ENCODE measurements around the gene BAIAP3. TPM values are rescaled to one million over a fixed set of nuclear protein-coding genes. Genes with fewer than 3 reads are reported as not detected.

The BAIAP3 gene
- total RNA-seq, 1 donor from 2014 or later: 3.9 TPM

GRCh38 chr16:1335211-1335971, 1.9 kb downstream of the BAIAP3 start:
- Histone ChIP-seq H3K4me1 (peaks cover 38% of the 10 kb centered on the region), H3K4me3 (no peak overlapping the region), H3K36me3 (no peaks in the 10 kb centered on the region), H3K27me3 (ENCODE audit: low read depth) (peaks cover 57% of the 10 kb centered on the region), H3K9me3 (replicated peaks) (peaks cover 3% of the 10 kb centered on the region), H3K27ac (replicated peaks) (no peak overlapping the region)
- intact Hi-C loops (cut with micrococcal nuclease): no loop called here
- no peak for TF ChIP-seq CTCF (IDR thresholded peaks at IDR 0.05; ENCODE audit: borderline replicate concordance)
- no peak for DNase-seq

- Histone ChIP-seq H3K27me3 (ENCODE audit: low read depth) (peaks cover 51% of the 10 kb centered on the region), H3K4me3 (no peak overlapping the region), H3K27ac (replicated peaks) (no peak overlapping the region), H3K9me3 (replicated peaks) (no peaks in the 10 kb centered on the region), H3K36me3 (no peaks in the 10 kb centered on the region), H3K4me1 (peaks cover 38% of the 10 kb centered on the region)
- intact Hi-C loops (cut with micrococcal nuclease): no loop called here
- TF ChIP-seq CTCF (IDR thresholded peaks at IDR 0.05; ENCODE audit: borderline replicate concordance): no peak
- no peak for DNase-seq
These were observed 2.6 kb downstream of the BAIAP3 start for GRCh38 chr16:1335996-1336395.

GRCh38 chr16:1336619-1337018, 3.2 kb downstream of the BAIAP3 start:
- Histone ChIP-seq H3K36me3 (no peaks in the 10 kb centered on the region), H3K27me3 (ENCODE audit: low read depth) (peaks cover 45% of the 10 kb centered on the region), H3K27ac (replicated peaks) (no peak overlapping the region), H3K9me3 (replicated peaks) (no peaks in the 10 kb centered on the region), H3K4me1 (peaks cover 31% of the 10 kb centered on the region), H3K4me3 (no peak overlapping the region)
- no peak for DNase-seq
- intact Hi-C loops (cut with micrococcal nuclease): no loop called here
- TF ChIP-seq CTCF (IDR thresholded peaks at IDR 0.05; ENCODE audit: borderline replicate concordance): no peak

GRCh38 chr16:1337486-1337885, 4.0 kb downstream of the BAIAP3 start:
- Histone ChIP-seq H3K9me3 (replicated peaks) (no peaks in the 10 kb centered on the region), H3K27me3 (ENCODE audit: low read depth) (peaks cover 36% of the 10 kb centered on the region), H3K27ac (replicated peaks) (no peak overlapping the region), H3K4me3 (no peak overlapping the region), H3K36me3 (no peaks in the 10 kb centered on the region), H3K4me1 (peaks cover 25% of the 10 kb centered on the region)
- DNase-seq: no peak
- intact Hi-C loops (cut with micrococcal nuclease): no loop called here
- TF ChIP-seq CTCF (IDR thresholded peaks at IDR 0.05; ENCODE audit: borderline replicate concordance): no peak

- Histone ChIP-seq H3K9me3 (replicated peaks) (no peaks in the 10 kb centered on the region), H3K27ac (replicated peaks) (no peak overlapping the region), H3K27me3 (ENCODE audit: low read depth) (peaks cover 28% of the 10 kb centered on the region), H3K4me3 (no peak overlapping the region), H3K4me1 (peaks cover 22% of the 10 kb centered on the region), H3K36me3 (no peaks in the 10 kb centered on the region)
- TF ChIP-seq CTCF (IDR thresholded peaks at IDR 0.05; ENCODE audit: borderline replicate concordance): peak; percentile 42
- DNase-seq: no peak
- intact Hi-C loops (cut with micrococcal nuclease): no loop called here
These were observed 4.8 kb downstream of the BAIAP3 start for GRCh38 chr16:1338119-1338730.

Measured in left ventricle myocardium inferior (tissue), 1 donor.